ENCODE measurements around the gene FUZ. TPM values are rescaled to one million over a fixed set of nuclear protein-coding genes. Genes with fewer than 3 reads are reported as not detected.

FUZ gene
- total RNA-seq, 4 donors from 2014 or later, result 4.7 to 13.7 (median 8.1) TPM

GRCh38 chr19:49776371-49776764, 36.7 kb downstream of the FUZ start:
- peaks cover 0 to 43% (median 0%) of the 10 kb centered on the region in 3 donors for H3K36me3 ChIP-seq
- no peaks in the 10 kb centered on the region for H3K9me3 ChIP-seq
- H3K27ac ChIP-seq, result no peak overlapping the region
- intact Hi-C loops (cut with DNase I), result no loop called here
- H3K4me3 ChIP-seq, result no peak overlapping the region
- H3K27me3 ChIP-seq, result no peaks in the 10 kb centered on the region
- peaks cover 0 to 37% (median 0%) of the 10 kb centered on the region in 3 donors for H3K4me1 ChIP-seq
- DNase-seq, result no peak
- WGBS, 2 donors, result 86 to 88% methylated on average over 6 of the region's 6 CpGs
- TF ChIP-seq CTCF (IDR thresholded peaks at IDR 0.05) (no peak), POLR2A (IDR thresholded peaks at IDR 0.05) (no peak)

- H3K27me3 ChIP-seq, result no peaks in the 10 kb centered on the region
- H3K9me3 ChIP-seq, result no peaks in the 10 kb centered on the region
- no peak for TF ChIP-seq CTCF (IDR thresholded peaks at IDR 0.05)
- no peak for TF ChIP-seq POLR2A (IDR thresholded peaks at IDR 0.05)
- H3K4me3 ChIP-seq, result no peak overlapping the region
- H3K27ac ChIP-seq, result peak overlapping the region in 1 of 4 donors; percentile 13
- H3K4me1 ChIP-seq, result peaks cover 0 to 32% (median 0%) of the 10 kb centered on the region in 3 donors
- peaks cover 0 to 42% (median 0%) of the 10 kb centered on the region in 3 donors for H3K36me3 ChIP-seq
- no peak for DNase-seq
- intact Hi-C loops (cut with DNase I), result no loop called here
- 76 to 80% methylated on average over 11 to 13 of the region's 20 CpGs for WGBS, 2 donors
These were observed 37.2 kb downstream of the FUZ start for GRCh38 chr19:49775742-49776370.

GRCh38 chr19:49774969-49775368, 38.1 kb downstream of the FUZ start:
- peaks cover 0 to 24% (median 0%) of the 10 kb centered on the region in 3 donors for H3K4me1 ChIP-seq
- H3K36me3 ChIP-seq, result peaks cover 0 to 36% (median 0%) of the 10 kb centered on the region in 3 donors
- H3K9me3 ChIP-seq, result no peaks in the 10 kb centered on the region
- no peak for DNase-seq
- no peaks in the 10 kb centered on the region for H3K27me3 ChIP-seq
- 86 to 95% methylated on average over 8 of the region's 8 CpGs for WGBS, 2 donors
- intact Hi-C loops (cut with DNase I), result no loop called here
- no peak overlapping the region for H3K4me3 ChIP-seq
- no peak for TF ChIP-seq POLR2A (IDR thresholded peaks at IDR 0.05)
- no peak for TF ChIP-seq CTCF (IDR thresholded peaks at IDR 0.05)
- no peak overlapping the region for H3K27ac ChIP-seq

- no peaks in the 10 kb centered on the region for H3K27me3 ChIP-seq
- peaks cover 0 to 36% (median 0%) of the 10 kb centered on the region in 3 donors for H3K36me3 ChIP-seq
- peaks cover 0 to 36% (median 0%) of the 10 kb centered on the region in 3 donors for H3K4me1 ChIP-seq
- TF ChIP-seq POLR2A (IDR thresholded peaks at IDR 0.05), result no peak
- TF ChIP-seq CTCF (IDR thresholded peaks at IDR 0.05), result no peak
- 64 to 77% methylated on average over 5 to 8 of the region's 8 CpGs for WGBS, 2 donors
- H3K27ac ChIP-seq, result no peak overlapping the region
- no peak overlapping the region for H3K4me3 ChIP-seq
- no peaks in the 10 kb centered on the region for H3K9me3 ChIP-seq
- DNase-seq, result no peak
- intact Hi-C loops (cut with DNase I), result no loop called here
These were observed 39.3 kb downstream of the FUZ start for GRCh38 chr19:49773663-49774350.

GRCh38 chr19:49772850-49773432, 40.2 kb downstream of the FUZ start:
- Histone ChIP-seq H3K9me3 (no peaks in the 10 kb centered on the region), H3K4me3 (no peak overlapping the region), H3K27ac (no peak overlapping the region), H3K27me3 (no peaks in the 10 kb centered on the region), H3K4me1 (peaks cover 6 to 45% (median 7%) of the 10 kb centered on the region in 3 donors), H3K36me3 (peaks cover 0 to 36% (median 0%) of the 10 kb centered on the region in 3 donors)
- intact Hi-C loops (cut with DNase I), result no loop called here
- 73 to 75% methylated on average over 6 to 7 of the region's 10 CpGs for WGBS, 2 donors
- no peak for TF ChIP-seq CTCF (IDR thresholded peaks at IDR 0.05)
- TF ChIP-seq POLR2A (IDR thresholded peaks at IDR 0.05), result no peak
- no peak for DNase-seq

Data from esophagus squamous epithelium (tissue), 5 donors.